Hepatocyte (in vitro differentiated cells): ENCODE results near the gene ERVMER34-1.

Source experiments
- CTCF ChIP-seq: fragments of 200-600 bp; sonication (generic); IDR thresholded peaks from 2 replicates; pipeline ENCODE4 v1.5.1; 2016; ENCODE audit warnings: antibody characterized with exemption, mild to moderate bottlenecking; ENCODE audit not compliant: poor library complexity
- EZH2 ChIP-seq: fragments of 200-600 bp; sonication (generic); IDR thresholded peaks from 2 replicates; pipeline ENCODE4 v1.6.1; 2016; ENCODE audit warnings: antibody characterized with exemption, mild to moderate bottlenecking, borderline replicate concordance
- EZH2phosphoT487 ChIP-seq: fragments of 200-600 bp; sonication (generic); IDR thresholded peaks from one replicate; pipeline ENCODE4 v1.6.1; 2018; ENCODE audit warnings: antibody characterized with exemption, mild to moderate bottlenecking, low read depth, moderate library complexity; ENCODE audit not compliant: unreplicated experiment, severe bottlenecking

- TF ChIP-seq CTCF (no peak), EZH2 (no peak), EZH2phosphoT487 (no peak)
These were observed 50.0 kb downstream of the ERVMER34-1 start for GRCh38 chr4:52701207-52701606.
